HG02970 (cell line): Measurements from ENCODE around the gene SCAPER.

Experiments used
- ATAC-seq: cut with Tn5 transposase; IDR thresholded peaks from one replicate; pipeline ENCODE4 v1.9.1; 2021; ENCODE audit warnings: mild to moderate bottlenecking, moderate library complexity, moderate number of reproducible peaks; ENCODE audit not compliant: unreplicated experiment, low FRiP score

The SCAPER gene

GRCh38 chr15:76682833-76683232, 222.3 kb downstream of the SCAPER start:
- no peak for ATAC-seq

GRCh38 chr15:76682259-76682658, 222.9 kb downstream of the SCAPER start:
- ATAC-seq: no peak

- no peak for ATAC-seq
Observed at GRCh38 chr15:76678766-76679165, 226.4 kb downstream of the SCAPER start.

GRCh38 chr15:76674883-76675282, 230.3 kb downstream of the SCAPER start:
- no peak for ATAC-seq

- no peak for ATAC-seq
Observed at GRCh38 chr15:76669521-76670207, 235.5 kb downstream of the SCAPER start.

- no peak for ATAC-seq
Observed at GRCh38 chr15:76668900-76669299, 236.2 kb downstream of the SCAPER start.

- ATAC-seq: no peak
Observed at GRCh38 chr15:76667943-76668715, 237.0 kb downstream of the SCAPER start.

- no peak for ATAC-seq
Observed at GRCh38 chr15:76664895-76665294, 240.2 kb downstream of the SCAPER start.

GRCh38 chr15:76664411-76664810, 240.7 kb downstream of the SCAPER start:
- no peak for ATAC-seq

- no peak for ATAC-seq
Observed at GRCh38 chr15:76663529-76663928, 241.6 kb downstream of the SCAPER start.

GRCh38 chr15:76648732-76649444, 256.3 kb downstream of the SCAPER start:
- no peak for ATAC-seq

GRCh38 chr15:76647612-76648011, 257.5 kb downstream of the SCAPER start:
- no peak for ATAC-seq

GRCh38 chr15:76644646-76645045, 260.5 kb downstream of the SCAPER start:
- ATAC-seq: no peak

- no peak for ATAC-seq
Observed at GRCh38 chr15:76642671-76643070, 262.5 kb downstream of the SCAPER start.

- ATAC-seq: no peak
Observed at GRCh38 chr15:76637166-76637565, 268.0 kb downstream of the SCAPER start.

- no peak for ATAC-seq
Observed at GRCh38 chr15:76636059-76636458, 269.1 kb downstream of the SCAPER start.

- no peak for ATAC-seq
Observed at GRCh38 chr15:76626611-76627010, 278.5 kb downstream of the SCAPER start.

GRCh38 chr15:76625267-76625666, 279.9 kb downstream of the SCAPER start:
- no peak for ATAC-seq

- no peak for ATAC-seq
Observed at GRCh38 chr15:76614725-76615124, 290.4 kb downstream of the SCAPER start.

GRCh38 chr15:76588811-76589747, 316.1 kb downstream of the SCAPER start:
- no peak for ATAC-seq
